ENCODE data around the gene TAPT1. TPM values are rescaled to one million over a fixed set of nuclear protein-coding genes. Genes with fewer than 3 reads are reported as not detected.

The TAPT1 gene
- total RNA-seq, 1 donor from 2014 or later = 34.0 TPM

- intact Hi-C loops (cut with micrococcal nuclease) = no loop called here
Observed at GRCh38 chr4:16110661-16111290, 115.5 kb downstream of the TAPT1 start.

Other genes starting within 250 kb of the TAPT1 start
- gene PROM1, start 142.4 kb downstream of the TAPT1 start, total RNA-seq = not detected in 2 replicates